Stimulated activated naive CD8-positive, alpha-beta T cell treated with anti-CD3 and anti-CD28 coated beads, Interleukin-15, Interleukin-2, amounts not matched to agents 100 ng/mL and 50 ng/mL, for 24 hours (primary cell): ENCODE measurements around the gene CACNG6.

Experiments
- H3K27ac Mint-ChIP-seq: one replicate; pipeline ENCODE4 v1.8.0; 2021; ENCODE audit warnings: mild to moderate bottlenecking, mixed read lengths
- H3K27me3 Mint-ChIP-seq: one replicate; pipeline ENCODE4 v1.8.0; 2021; ENCODE audit warnings: mixed read lengths
- H3K36me3 Mint-ChIP-seq: one replicate; pipeline ENCODE4 v1.8.0; 2021; ENCODE audit warnings: low read depth, mixed read lengths
- H3K4me1 Mint-ChIP-seq: one replicate; pipeline ENCODE4 v1.8.0; 2021; ENCODE audit warnings: low read depth, mixed read lengths
- H3K4me3 Mint-ChIP-seq: one replicate; pipeline ENCODE4 v1.8.0; 2021; ENCODE audit warnings: mild to moderate bottlenecking, mixed read lengths
- H3K9me3 Mint-ChIP-seq: one replicate; pipeline ENCODE4 v1.8.0; 2021; ENCODE audit warnings: mixed read lengths

The CACNG6 gene

DNA sequence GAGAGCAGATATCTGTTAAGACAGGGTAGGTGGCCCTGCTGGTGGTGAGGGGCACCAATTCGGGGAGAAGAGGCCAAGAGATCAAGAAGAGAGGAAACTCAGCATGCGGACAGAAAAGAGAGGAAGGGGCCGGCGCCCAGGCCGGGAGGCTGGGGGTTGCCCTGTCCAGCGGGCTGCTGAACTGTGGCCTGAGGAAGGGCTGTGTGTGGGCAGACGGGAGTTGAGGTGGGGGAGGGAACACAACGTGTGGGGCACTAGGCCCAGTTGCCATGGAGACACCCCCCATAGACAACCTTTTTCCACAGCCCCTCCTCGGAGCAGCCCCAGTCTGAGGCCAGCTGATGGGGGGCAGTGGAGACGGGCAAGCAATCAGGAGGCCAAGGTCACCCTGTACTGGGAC, 31.2 kb upstream of the CACNG6 start:
- no peak overlapping the region for H3K4me3 Mint-ChIP-seq
- H3K27me3 Mint-ChIP-seq = peaks cover 74% of the 10 kb centered on the region
- no peaks in the 10 kb centered on the region for H3K36me3 Mint-ChIP-seq
- no peaks in the 10 kb centered on the region for H3K4me1 Mint-ChIP-seq
- no peaks in the 10 kb centered on the region for H3K9me3 Mint-ChIP-seq
- no peak overlapping the region for H3K27ac Mint-ChIP-seq

DNA sequence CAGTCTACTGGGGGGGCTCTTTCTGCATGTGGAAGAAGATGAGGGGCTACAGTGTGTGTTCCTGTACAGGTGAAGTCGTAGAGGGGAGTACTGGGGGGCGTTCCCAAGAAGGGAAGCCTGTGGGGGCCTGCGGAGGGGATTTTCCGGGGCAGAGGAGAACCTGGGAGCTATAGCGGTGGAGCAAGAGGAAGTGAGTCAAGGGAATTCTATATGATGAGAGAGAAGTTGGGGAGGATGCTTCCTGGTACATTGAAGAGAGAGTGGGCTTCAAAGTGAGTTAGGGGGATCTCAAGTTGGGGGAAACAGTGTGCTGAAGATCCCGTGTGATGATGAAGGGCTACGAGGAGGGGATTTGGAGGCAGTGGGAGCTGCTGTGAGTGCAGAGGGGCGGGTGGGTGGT, 30.6 kb upstream of the CACNG6 start:
- no peak overlapping the region for H3K27ac Mint-ChIP-seq
- H3K4me3 Mint-ChIP-seq = no peak overlapping the region
- H3K4me1 Mint-ChIP-seq = no peaks in the 10 kb centered on the region
- no peaks in the 10 kb centered on the region for H3K36me3 Mint-ChIP-seq
- H3K27me3 Mint-ChIP-seq = peaks cover 74% of the 10 kb centered on the region
- H3K9me3 Mint-ChIP-seq = no peaks in the 10 kb centered on the region

DNA sequence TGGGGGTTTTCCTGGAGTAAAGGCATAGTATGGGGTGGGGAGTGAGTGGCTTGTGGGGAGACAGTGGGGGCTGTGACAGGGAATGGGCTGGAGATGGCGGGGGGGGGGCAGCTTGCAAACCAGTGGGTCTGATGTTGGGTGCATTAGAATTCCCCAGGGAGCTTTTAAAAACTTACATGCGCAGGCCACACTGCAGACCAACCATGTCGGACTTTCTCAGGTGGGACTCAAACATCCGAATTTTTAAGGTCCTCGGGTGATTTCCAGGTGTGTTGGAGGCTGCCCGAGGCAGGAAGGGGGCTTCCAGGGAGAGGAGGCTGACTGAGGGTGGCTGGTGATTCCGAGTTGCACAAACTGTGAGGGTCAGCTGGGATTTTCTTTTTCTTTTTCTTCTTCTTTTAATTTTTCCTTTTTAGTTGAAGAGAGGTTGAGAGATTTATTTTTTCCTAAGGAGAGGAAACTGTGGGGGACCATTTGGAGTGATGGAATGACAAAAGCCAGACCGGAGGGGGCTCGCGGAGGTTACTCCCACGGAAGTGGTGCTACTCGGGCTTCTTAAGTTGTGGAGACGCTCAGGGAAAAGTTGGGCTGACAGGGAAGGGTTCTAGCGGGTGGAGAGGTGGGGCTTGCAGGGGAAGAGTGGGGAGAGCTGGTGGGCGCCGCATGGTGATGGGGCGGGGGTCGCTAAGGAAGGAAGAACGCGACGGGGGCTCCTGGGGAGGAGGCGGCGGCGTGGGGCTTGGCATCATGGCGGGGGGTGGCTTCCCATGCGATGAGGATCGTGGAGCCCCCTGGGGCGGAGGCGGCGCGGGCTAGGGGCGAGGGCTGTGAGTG, 29.7 kb upstream of the CACNG6 start:
- Mint-ChIP-seq H3K4me1 (no peaks in the 10 kb centered on the region), H3K27me3 (peaks cover 79% of the 10 kb centered on the region), H3K4me3 (no peak overlapping the region)

DNA sequence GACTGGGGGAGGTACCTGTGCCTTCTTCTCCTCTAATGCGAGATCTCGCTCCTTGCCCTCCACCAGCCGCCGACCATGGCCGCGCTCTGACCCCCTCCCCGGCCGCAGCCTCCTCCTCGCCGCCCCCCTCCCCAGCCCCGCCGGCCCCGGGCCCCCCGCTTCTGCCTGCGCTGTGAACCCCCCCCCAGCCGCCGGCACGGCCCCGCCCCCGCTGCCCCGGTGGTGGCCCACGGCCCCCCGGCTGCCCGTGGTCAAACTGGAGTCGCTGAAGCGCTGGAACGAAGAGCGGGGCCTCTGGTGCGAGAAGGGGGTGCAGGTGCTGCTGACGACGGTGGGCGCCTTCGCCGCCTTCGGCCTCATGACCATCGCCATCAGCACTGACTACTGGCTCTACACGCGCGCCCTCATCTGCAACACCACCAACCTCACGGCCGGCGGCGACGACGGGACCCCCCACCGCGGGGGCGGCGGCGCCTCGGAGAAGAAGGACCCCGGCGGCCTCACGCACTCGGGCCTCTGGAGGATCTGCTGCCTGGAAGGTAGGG, 28.5 kb upstream of the CACNG6 start, which contains the start of gene CACNG8:
Gene CACNG8 (plus strand): TSS at position 51 of the 545 bp plus-strand sequence.
- no peak within 1 kb of the TSS for H3K27ac Mint-ChIP-seq

More for the DNA sequence above, 29.7 kb upstream of the CACNG6 start:
- Mint-ChIP-seq H3K9me3 (no peaks in the 10 kb centered on the region), H3K36me3 (no peaks in the 10 kb centered on the region), H3K27ac (no peak overlapping the region)

DNA sequence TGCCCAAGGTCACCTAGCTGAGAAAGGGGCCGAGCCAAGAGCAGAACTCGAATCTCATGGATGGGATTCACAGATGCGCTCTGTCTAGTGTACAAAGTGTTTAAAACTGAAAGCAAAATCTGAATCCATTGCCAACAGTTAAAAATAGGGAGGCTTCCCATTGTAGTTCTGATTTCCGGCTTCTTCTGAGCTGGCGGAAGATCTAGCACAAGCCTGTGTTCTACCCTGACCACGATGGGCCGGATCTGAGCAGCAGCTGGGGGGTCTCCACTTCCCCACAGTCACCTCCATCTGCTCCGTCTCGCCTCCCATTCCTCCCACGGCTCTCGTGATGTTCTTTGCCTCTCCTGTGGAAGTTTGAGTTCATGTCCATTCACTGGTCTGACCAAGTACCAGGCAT, 26.3 kb upstream of the CACNG6 start:
- no peak overlapping the region for H3K27ac Mint-ChIP-seq
- no peak overlapping the region for H3K4me3 Mint-ChIP-seq
- H3K27me3 Mint-ChIP-seq = peaks cover 60% of the 10 kb centered on the region
- no peaks in the 10 kb centered on the region for H3K36me3 Mint-ChIP-seq
- no peaks in the 10 kb centered on the region for H3K9me3 Mint-ChIP-seq
- H3K4me1 Mint-ChIP-seq = no peaks in the 10 kb centered on the region

More for the DNA sequence above, 28.5 kb upstream of the CACNG6 start, which contains the start of gene CACNG8:
- Mint-ChIP-seq H3K36me3 (no peaks in the 10 kb centered on the region), H3K9me3 (no peaks in the 10 kb centered on the region), H3K4me1 (no peaks in the 10 kb centered on the region), H3K27me3 (peaks cover 74% of the 10 kb centered on the region), H3K4me3 (no peak within 1 kb of the TSS)

DNA sequence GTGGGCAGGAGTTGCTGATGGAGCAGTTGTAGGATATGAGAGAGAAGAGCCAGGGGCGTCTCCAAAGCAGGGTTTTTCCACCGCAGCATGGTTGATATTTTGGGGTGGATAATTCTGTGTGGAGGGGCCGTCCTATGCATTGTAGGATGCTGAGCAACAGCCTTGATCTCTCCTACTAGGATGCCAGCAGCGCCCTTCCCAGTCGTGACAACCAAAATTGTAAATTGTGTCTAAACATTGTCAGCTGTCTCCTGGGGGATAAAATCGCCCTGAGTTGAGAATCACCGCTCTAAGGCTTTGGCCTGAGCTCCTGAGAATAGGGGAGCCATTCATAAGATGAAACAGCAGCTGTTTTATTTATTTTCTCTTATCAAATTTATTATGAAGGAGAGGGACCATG, 24.5 kb upstream of the CACNG6 start:
- Mint-ChIP-seq H3K9me3 (no peaks in the 10 kb centered on the region), H3K27me3 (peaks cover 49% of the 10 kb centered on the region), H3K27ac (no peak overlapping the region), H3K4me1 (no peaks in the 10 kb centered on the region), H3K4me3 (no peak overlapping the region), H3K36me3 (no peaks in the 10 kb centered on the region)

DNA sequence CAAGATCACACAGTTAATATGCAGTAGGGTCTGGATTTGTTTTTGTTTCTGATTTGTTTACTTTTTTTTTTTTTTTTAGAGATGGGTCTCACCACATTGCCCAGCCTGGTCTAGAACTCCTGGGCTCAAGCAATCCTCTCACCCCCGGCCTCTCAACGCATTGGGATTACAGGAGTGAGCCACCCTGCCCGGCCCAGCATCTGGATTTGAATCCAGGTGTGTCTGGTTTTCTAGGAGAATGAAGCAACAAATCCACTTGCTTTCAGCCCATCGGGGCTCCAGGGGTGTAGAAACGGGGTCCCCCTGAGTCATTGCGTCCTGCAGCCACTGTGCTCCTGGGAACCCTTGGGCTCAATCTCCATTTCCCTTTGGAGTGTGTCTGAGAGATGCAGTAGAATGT, 22.1 kb upstream of the CACNG6 start:
- Mint-ChIP-seq H3K9me3 (no peaks in the 10 kb centered on the region), H3K27ac (no peak overlapping the region), H3K27me3 (peaks cover 42% of the 10 kb centered on the region), H3K4me1 (no peaks in the 10 kb centered on the region), H3K36me3 (no peaks in the 10 kb centered on the region), H3K4me3 (no peak overlapping the region)

DNA sequence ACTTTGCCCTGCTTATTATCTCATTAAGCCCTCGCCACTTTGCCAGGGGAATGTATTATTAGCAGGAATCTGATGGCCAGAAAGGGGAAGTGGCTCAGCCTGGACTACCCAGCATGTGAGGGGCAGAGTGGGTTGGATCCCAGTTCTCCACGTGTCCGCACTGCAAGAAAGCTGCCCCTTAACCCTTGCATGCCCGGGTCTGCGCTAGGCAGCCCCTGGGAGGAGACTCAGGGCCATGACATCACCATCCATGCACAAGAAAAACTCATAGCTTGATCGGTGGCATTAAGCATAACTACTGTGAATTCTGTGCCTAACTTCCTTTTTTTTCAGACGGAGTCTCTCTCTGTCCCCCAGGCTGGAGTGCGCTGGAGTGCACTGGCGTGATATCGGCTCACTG, 19.8 kb upstream of the CACNG6 start:
- Mint-ChIP-seq H3K27ac (no peak overlapping the region), H3K27me3 (peaks cover 27% of the 10 kb centered on the region), H3K4me3 (no peak overlapping the region), H3K9me3 (no peaks in the 10 kb centered on the region), H3K4me1 (no peaks in the 10 kb centered on the region), H3K36me3 (no peaks in the 10 kb centered on the region)

DNA sequence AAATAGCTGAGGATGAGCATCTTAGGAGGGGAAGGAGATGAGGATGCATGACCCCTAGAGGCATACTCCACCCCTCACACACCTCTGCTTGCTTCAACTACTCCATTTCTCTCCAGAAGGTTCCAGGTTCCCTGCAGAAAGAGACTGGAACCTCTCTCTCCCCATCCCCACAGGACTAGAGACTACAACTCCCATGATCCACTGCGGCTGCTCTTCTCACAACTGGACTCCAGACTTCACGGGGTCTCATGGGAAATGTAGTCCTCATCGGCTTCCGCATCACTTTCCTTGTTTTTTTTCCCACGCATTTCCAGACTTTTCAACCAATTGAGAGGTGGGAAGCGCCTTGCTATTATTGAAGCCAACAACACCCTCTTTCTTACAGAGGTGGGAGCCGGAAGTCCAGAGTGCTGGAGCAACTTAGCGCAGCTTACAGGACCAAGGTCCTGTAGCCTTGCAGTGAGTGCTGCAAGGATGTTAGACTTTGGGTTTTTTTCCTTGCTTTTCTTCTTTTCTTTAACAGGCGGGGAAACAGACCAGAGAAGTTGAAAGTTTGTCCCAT, 13.9 kb upstream of the CACNG6 start:
- peak overlapping the region; percentile 74 for H3K4me3 Mint-ChIP-seq
- peaks cover 34% of the 10 kb centered on the region for H3K4me1 Mint-ChIP-seq
- no peak overlapping the region for H3K27ac Mint-ChIP-seq
- H3K36me3 Mint-ChIP-seq = no peaks in the 10 kb centered on the region
- H3K9me3 Mint-ChIP-seq = no peaks in the 10 kb centered on the region
- H3K27me3 Mint-ChIP-seq = peaks cover 52% of the 10 kb centered on the region

DNA sequence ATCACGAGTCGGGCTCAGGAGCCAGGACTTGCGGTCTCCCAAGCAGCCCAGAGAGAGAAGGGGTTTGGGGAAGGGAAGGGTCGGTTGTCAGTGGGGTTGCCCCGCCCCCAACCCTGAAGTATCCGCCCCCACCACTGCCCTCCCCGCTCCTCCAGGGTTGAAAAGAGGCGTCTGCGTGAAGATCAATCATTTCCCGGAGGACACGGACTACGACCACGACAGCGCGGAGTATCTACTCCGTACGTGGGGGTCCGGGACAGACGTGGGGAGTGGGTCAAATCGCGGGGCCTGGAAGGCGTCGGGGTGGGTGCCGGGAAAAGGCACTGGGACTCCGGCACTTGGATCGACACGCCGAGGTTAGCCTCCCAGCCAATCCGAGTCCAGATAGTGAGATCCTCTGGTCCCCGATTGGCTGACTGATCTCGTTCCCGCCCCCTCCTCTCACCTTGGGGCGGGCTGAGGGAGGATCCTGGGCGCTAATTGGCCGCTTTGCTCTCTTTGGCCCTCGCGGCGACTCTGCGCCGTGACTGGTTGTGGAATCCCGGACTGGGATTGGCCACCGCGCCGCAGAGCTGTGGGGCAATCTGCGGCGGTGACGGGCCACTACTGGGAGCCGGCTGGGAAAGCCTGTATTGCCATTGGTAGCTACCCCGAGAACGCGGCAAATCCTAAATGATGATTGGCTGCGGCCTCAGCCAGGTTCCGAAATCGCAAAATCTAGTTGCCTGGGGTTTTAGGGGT, 13.3 kb upstream of the CACNG6 start:
- no peak overlapping the region for H3K27ac Mint-ChIP-seq

DNA sequence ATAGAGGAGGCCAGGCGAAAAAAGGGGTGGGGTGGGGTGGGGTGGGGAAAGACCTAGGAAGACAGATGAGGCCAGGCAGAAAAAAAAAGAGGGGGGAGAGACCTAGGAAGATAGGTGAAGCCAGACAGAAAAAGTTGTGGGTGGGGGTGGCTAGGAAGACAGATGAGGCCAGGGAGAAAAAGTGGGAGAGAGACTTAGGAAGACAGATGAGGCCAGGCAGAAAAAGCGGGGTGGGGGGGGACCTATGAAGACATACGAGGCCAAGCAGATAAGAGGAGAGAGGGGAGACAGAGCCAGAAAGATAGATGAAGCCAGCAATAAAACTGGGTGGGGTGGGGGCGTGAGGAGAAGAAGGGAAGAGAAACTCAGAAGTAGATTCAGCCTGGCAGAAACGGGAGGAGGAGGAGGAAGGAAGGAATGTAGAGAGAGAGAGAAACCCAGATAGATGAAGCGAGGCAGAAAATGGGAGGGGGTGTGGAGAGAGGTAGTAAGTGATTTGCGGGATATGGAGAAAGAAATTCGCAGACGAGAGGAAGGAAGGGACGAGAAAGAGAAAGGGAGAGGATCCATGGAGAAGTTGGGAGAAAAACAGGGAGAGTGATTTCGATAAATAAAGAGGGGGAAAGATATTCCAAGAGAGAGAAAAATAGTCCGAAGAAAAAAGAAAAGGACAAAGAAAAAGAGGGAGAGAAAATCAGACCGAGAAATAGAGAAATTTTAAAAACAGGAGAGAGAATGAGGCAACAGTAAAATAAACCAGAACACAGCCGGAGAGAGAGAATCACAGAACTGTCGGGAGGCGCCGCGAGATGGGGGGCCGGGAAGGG, 12.2 kb upstream of the CACNG6 start:
- peaks cover 47% of the 10 kb centered on the region for H3K27me3 Mint-ChIP-seq
- H3K27ac Mint-ChIP-seq = no peak overlapping the region

More for the DNA sequence above, 13.3 kb upstream of the CACNG6 start:
- H3K9me3 Mint-ChIP-seq = no peaks in the 10 kb centered on the region
- H3K4me1 Mint-ChIP-seq = peaks cover 34% of the 10 kb centered on the region
- H3K4me3 Mint-ChIP-seq = peak overlapping the region; percentile 74
- no peaks in the 10 kb centered on the region for H3K36me3 Mint-ChIP-seq
- H3K27me3 Mint-ChIP-seq = peaks cover 52% of the 10 kb centered on the region

DNA sequence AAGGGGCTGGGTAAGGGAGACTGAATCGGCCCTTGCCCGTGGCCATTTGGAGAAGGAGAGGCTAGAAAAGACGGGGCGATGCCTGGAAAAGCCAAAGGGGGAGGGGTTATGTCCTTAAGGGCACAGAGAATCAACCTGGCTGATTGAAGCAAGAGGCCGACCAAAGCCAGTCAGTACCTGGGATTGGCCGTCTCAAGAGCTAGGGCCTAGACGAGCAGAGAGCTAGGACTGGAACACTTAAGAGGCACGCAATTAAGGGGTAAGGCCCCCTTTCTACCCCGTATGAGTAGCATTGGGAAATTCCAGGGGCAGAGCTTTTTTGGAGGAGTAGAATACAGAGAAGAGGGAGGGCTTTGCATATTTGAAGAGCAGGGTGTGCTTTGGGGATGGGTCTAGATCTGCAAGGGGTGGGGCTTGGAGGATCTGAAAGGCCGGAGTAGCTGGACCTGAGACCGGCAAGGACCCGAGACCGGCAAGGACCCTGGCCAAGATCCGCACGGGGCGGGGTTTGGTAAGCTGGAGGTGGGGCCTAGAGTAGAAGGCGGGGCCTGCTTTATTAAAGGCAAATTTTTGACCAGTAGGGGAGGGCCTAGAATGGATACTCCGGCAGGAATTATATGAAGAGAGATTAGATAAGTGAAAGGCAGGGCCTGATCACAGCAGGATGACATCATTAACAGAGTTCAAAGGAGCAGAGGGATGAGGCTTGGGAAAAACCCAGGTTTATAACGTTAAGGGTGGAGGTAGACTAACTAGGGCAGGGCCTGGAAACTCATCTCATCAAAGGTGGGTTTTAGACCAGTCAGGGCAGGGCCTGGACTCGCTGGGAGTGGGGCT, 10.7 kb upstream of the CACNG6 start:
- Mint-ChIP-seq H3K36me3 (no peaks in the 10 kb centered on the region), H3K4me3 (peak overlapping the region; percentile 67), H3K4me1 (peaks cover 34% of the 10 kb centered on the region), H3K27me3 (peaks cover 46% of the 10 kb centered on the region), H3K27ac (no peak overlapping the region), H3K9me3 (no peaks in the 10 kb centered on the region)

More for the DNA sequence above, 12.2 kb upstream of the CACNG6 start:
- H3K4me3 Mint-ChIP-seq = peak overlapping the region; percentile 3
- no peaks in the 10 kb centered on the region for H3K9me3 Mint-ChIP-seq
- H3K36me3 Mint-ChIP-seq = no peaks in the 10 kb centered on the region
- peaks cover 34% of the 10 kb centered on the region for H3K4me1 Mint-ChIP-seq

DNA sequence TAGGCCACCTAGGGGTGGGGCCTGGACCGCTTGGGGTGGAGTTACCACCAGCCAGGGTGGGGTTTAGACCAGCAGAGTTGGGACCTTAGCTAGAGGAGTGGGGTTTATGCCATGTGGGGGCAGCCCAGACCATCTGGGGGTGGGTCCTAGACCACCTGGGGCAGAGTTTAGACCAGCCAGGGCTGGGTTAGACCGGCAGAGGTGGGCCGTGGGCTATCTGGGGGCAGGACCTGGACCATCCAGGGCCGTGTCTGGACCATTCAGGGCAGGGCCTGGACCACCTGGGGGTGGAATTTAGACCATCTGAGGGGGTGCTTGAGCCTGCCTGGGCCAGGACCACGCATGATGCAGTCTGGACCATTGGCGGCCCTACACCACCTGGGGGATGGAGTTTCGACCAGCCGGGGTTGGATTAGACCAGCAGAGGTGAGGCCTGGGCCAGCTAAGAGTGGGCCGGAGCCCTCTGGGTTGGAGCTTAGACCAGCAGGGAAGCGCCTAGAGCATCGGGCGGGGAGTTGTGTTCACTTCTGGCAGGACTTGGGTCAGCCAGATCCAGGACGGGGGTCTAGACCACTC, 10.0 kb upstream of the CACNG6 start:
- peak overlapping the region; percentile 25 for H3K4me3 Mint-ChIP-seq
- H3K27ac Mint-ChIP-seq = no peak overlapping the region
- no peaks in the 10 kb centered on the region for H3K36me3 Mint-ChIP-seq
- H3K27me3 Mint-ChIP-seq = peaks cover 43% of the 10 kb centered on the region
- no peaks in the 10 kb centered on the region for H3K9me3 Mint-ChIP-seq
- H3K4me1 Mint-ChIP-seq = peaks cover 34% of the 10 kb centered on the region
